Left cardiac atrium (tissue), 4 donors: ENCODE data around the gene ACER1. TPM values are rescaled to one million over a fixed set of nuclear protein-coding genes. Genes with fewer than 3 reads are reported as not detected.

Source experiments
- ATAC-seq, 2 donors: fragments of 200-7000 bp; cut with Tn5 transposase; one replicate each; pipeline ENCODE4 v1.9.1; 2020; ENCODE audit warnings: mild to moderate bottlenecking in 2 of 2, moderate library complexity in 2 of 2
- DNase-seq: peaks from one replicate; pipeline ENCODE4 v3.0.0-alpha.2; 2020
- intact Hi-C, 2 donors: fragments of 100-400 bp; cut with DNase I; formaldehyde crosslinking; loops; one replicate each; pipeline versions ENCODE4 v1.14.1 to v1.15.1; 2022 to 2023
- total RNA-seq, 2 donors: library from RNA; stranded (reverse); fragmentation: NEBNext Ultra II Directional; extraction: Animal tissue kit (Norgen Biotek cat#: 25700); gene quantifications; one replicate each; pipeline ENCODE4 v1.2.1, GENCODE V29; 2021
- donor health status: DM: no; HTN: yes; CAD: no.
- donor health status: DM: no; HTN: yes; CAD: no; lungs with severe emphysema.
- donor health status: DM: yes; HTN: yes; CAD: no.
- donor health status: Dilated cardiomyopathy.

The ACER1 gene
- total RNA-seq, 2 donors from 2014 or later, result not detected

DNA sequence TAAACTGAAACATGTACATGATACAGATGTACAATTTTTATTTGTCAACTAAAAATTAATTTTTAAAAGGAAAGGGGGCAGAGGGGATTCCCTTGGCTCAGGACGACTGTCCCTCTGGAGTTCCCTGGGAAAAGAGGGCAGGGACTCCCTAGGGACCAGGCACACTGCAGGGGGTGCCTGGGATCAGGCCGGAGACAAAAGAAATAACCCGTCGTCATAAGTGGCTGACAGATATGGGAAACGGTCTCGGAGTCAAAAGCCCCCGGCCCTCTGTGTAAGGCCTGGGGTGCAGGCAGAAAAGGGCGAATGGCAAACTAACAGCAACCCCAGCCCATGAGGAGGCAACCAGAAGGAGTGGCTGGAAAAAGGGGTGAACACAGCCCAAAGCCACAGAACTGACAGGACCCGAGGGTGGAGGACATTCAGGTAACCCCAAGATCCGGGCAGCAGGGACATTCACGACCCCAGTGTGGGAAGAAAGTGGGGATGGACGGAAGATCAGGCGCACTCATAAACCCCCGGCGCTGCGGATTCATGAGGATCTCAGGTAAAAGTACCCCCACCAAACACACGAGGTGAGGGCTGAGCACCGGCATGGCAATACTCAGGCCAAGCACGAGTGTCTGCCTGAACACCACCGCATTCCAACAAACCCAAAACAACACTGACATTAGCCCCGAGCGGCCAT, 60.4 kb downstream of the ACER1 start:
- no peak for DNase-seq
- intact Hi-C loops, result loop anchor here (5.0 to 10.0 kb wide), 3 partner anchors 36 to 208 kb away; no protein-coding TSS in a partner anchor
- ATAC-seq, result no peak

DNA sequence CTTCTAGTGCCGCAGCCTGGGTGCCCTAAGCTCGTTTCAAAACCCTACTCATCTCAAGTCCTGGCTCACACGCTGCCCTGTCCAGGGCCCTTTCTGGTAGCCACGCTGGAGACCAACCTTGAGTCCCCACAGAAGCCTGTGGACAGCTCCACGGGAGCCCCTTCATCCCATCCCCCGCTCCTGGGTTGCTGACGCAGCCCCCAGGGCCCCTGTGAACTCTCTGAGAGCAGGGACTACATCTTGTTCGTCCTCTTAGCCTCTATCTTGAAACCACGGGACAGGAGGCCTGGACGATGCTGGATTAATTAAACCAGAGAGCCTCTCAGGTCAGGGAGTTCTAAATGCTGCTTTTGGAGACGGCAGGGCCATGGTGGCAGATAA, 61.0 kb downstream of the ACER1 start:
- ATAC-seq, result peak; percentile 1 to 5
- DNase-seq, result no peak
- intact Hi-C loops, result loop anchor here (5.0 to 10.0 kb wide), 3 partner anchors 35 to 208 kb away; no protein-coding TSS in a partner anchor

DNA sequence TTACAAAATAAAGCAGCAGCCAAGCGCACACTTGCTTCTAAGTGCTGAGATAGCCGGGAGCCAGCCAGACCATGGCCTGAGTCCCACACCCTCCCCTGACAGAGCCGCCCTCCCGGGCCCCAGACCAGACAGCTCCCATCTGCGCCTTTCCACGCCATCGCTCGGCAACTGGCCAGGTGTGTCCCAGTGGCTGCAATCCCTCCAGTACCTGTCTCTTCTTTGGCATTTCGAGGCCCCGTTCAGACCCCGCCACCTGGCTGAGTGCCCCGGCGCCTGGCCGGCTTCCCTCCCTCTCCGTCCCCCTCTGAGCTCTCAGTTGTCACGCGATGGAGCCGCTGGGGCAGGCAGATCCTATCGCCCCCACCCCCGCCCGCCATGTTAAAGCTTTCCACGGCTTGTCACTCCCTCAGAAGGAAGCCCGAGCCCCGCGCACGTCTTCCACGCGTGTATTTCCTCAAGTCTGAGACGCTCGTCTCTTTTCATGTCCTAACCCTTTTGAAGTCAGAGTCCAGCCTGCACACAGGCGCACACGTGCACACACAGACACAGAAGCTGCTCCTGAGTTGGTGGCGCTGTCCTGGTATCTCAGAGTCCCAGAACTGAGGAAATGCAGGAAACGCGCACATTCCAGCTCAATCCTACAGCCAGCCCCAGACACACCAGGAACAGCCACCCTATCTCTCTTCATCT, 61.5 kb downstream of the ACER1 start:
- intact Hi-C loops, result loop anchor here (5.0 to 10.0 kb wide), 3 partner anchors 35 to 207 kb away; no protein-coding TSS in a partner anchor
- ATAC-seq (peak; percentile 79 to 86), DNase-seq (peak; percentile 94)

DNA sequence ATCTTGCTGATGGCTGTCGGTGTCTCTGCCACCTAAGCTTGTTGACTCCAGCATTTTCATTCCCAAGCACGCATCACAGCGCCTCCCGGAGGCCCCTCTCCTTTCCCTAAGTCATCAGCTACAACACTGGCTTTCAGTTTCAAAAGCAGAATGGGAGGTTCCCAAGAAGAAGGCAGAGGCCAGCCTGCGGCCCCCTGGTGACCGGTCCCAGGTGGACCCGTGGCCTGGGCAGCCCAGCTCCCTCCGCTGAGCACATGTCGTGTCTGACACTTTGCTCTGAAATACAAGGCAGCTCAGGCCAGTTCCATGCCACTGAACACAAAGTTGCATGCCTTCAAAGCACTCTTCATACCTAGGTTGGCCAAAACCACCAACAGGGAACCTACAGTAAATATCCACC, 62.2 kb downstream of the ACER1 start:
- intact Hi-C loops, result loop anchor here (5.0 to 10.0 kb wide), 3 partner anchors 34 to 206 kb away; no protein-coding TSS in a partner anchor
- DNase-seq, result no peak
- ATAC-seq, result peak; percentile 2 to 4

DNA sequence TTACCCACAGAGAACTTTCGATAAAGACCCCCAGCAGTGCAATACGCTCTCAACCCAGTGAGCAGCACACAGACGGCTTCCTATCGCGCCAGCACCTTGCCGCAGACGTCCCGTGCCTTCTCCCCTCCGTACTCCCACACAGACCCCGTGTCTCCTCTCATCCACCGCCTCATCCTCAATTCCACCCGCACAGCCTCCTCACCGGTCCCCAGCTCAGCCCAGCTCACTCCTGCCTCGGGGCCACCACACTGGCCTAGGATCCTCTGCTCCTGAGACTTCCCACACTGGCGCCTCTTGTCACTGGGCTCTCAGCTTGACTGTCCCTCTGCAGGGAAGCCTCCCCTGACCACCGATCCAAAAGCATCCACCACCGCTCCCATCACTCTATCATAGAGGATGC, 62.6 kb downstream of the ACER1 start:
- DNase-seq (no peak), ATAC-seq (no peak)
- intact Hi-C loops, result loop anchor here (5.0 to 10.0 kb wide), 3 partner anchors 34 to 206 kb away; no protein-coding TSS in a partner anchor

DNA sequence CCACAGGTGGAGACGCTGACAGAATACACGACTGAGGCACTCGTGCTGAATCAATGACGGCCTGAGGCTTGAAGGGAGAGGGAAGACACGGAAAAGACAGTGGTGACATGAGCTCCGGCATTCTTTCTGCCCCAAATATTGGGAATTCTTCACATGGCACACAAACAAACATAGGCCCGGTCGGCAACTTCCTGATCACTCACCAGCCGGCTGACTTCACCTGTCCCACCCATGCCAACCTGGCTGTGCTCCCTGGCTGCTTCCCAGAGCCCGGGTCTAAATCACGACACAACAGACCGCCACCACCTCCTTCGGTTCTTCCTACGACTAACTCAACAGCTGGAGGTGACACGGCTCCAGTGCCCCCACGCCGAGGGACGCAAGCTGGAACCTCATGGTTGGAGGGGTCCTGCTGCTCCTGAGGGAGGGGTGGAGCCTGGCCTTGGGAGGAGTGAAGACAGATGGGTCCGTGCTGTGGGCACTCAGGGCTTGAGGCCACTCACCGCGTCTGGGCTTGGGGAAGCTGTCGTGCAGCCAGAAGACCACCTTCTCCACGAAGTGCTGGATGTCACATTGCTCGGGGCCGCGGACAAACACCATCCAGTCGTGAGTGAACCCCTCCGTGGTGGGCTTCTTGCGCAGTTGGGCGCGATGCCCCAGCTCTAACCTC, 63.2 kb downstream of the ACER1 start:
- intact Hi-C loops, result loop anchor here (5.0 to 10.0 kb wide), 3 partner anchors 33 to 205 kb away; no protein-coding TSS in a partner anchor

DNA sequence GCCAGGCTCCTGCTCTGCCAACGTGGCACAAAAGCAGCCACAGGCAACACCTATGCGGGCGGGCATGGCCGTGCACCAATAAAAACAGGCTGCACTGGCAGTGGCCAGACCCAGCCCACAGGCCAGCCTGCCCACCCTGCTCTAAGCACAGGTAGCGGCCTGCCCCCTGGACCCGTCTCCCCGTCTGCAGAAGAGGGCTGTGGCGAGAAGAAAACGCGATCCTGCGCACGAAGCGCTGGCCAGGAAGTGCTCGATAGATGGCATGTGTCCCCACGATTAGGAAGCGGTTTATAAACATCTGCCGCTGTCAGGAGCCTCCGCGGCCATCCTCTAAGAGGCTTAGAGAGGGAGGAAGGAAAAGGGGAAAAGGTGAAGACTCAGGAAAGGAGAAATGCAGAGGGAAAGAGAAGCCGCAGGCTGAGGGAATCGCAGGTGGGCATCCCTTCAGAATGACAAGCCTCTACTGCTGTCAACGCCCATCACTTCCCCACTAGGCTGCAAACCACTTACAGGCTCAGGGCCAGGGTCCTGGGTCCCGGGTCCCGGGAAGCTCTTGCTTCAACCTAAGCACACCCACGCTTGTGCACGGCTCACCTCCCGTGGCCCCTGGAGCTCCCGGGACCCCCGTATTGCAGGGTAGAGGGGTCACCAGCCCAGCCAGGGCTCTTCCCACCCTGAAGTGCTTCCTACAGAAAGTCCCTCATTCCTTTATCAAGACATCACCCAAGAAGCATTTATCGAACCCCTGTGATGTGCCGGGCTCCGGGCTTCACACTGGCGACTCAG, 64.1 kb downstream of the ACER1 start:
- DNase-seq (no peak), ATAC-seq (no peak)
- intact Hi-C loops, result no loop called here

More for the DNA sequence above, 63.2 kb downstream of the ACER1 start:
- DNase-seq, result no peak
- ATAC-seq, result no peak

DNA sequence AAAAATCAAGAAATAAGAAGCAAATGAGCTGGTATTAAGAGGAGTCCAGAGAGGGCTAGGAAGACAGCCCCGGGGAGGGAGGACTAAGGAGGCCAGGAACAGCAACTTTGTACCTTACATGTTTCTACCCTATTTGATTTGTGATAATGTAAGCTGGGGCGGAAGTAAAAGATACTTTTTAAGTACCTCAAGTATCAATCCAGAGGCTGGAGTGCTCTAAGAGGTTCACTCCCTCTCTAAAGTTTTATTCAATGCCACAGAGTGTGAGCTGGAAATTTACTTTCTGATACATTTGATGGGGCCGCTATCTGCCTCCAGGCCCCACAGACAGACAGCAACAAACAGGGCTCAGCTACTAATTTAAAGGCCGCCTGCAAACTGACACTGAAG, 65.0 kb downstream of the ACER1 start:
- intact Hi-C loops, result no loop called here
- ATAC-seq (no peak), DNase-seq (no peak)

DNA sequence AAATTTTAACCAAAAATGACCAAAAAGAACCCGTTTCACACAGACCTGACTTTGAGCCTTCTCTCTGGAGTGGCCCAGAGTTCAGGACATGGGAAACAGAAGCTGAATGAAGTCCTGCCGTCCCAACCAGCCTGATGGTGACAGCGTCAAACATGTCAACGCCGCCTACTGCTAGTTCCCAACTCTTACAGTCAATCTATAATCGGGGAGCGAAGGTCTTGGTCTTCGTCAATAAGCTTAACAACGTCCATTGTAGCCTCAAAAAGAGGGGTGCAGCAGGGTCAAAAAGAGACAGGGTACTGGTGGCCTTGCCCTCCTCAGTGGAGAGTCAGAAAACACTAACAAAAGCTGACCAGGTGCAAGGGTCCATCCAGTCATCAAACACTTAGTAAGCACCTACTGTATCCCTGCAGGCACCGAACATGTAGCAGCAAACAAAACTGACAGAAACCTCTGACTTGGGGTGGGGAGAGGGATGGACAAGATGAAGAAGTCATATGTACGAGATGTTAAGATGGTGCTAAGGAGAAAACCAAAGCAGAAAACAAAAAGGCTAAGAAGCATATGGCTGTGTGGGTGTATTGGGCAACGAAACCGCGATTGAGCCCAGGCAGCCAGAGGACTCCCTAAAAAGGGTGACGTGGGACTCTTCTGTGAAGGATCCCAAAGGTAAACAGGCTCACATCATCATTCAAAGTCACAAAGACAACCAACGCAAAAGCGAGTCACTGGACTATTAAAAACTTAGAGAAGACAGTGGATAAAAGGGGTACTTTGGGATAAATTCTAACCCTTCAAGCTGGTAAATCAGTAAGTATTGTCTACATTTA, 65.6 kb downstream of the ACER1 start:
- DNase-seq (no peak), ATAC-seq (no peak)
- intact Hi-C loops, result no loop called here

DNA sequence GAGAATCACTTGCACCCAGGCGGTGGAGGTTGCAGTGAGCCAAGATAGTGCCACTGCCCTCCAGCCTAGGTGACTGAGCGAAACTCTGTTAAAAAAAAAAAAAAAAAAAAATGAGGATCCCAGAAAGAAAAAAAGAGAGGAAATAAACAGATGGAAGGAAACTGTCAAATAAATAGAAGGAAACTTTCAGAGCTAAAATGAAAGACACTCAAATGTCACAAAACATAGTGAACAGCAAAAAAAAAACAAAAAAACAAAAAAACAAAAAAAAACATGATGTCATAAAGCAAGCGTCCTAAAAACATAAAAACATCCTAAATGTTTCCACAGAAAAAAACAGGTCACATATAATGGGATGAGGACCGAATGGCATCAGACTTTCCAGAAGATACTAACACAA, 68.6 kb downstream of the ACER1 start:
- no peak for ATAC-seq
- no peak for DNase-seq
- intact Hi-C loops, result no loop called here

DNA sequence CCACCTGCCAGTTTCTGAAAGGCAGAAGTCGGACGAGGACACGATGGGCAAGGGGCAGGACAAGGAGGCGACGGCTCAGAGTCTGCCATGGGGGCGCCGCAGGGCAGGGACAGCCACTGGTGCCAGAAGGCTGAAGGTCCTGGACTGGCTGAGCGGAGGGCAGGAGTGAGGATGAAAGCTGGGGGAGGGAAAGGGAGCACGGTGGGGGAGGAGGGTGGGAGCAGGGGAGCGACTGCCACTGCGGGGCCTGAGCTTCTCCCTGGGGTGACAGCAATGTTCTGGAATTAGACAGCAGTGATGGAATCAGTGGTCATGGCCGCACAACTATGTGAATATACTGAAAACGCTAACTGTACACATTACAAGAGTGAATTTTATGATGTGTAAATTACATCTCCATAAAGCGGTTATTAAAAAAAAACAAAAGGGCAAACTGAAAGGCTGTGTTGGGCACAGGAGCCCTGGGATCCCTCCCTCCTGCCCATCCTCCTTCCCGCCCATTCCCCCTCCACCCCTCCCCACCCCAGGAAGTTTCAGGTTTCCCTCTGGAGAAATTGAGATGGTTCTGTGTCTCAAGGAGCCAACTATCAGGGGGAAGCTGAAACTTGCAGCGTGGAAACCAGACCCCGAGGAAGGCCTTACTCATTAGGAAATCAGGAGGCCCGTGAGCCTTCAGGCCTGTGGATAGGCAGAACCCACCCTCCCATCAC, 69.5 kb downstream of the ACER1 start:
- ATAC-seq (no peak), DNase-seq (no peak)
- intact Hi-C loops, result no loop called here

DNA sequence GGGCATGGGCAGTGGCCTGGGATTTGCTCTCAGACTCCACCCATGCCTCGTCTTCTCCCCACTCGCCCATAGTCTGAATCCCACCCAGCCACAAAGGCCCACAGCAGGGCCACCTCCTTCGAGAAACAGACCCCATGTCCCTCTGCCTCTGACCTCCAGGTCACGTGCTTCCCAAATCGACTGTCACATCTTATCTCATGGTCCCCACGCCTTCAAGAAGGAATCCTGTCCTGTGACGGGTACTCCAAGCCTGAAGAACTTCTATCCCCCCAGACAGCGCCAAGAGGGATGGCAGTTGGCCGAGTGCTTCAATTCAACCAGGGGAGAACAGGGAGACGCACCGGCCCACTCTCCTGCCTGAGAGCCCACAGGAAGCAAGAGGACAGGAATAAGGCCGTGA, 70.1 kb downstream of the ACER1 start:
- ATAC-seq (no peak), DNase-seq (no peak)
- intact Hi-C loops, result no loop called here

DNA sequence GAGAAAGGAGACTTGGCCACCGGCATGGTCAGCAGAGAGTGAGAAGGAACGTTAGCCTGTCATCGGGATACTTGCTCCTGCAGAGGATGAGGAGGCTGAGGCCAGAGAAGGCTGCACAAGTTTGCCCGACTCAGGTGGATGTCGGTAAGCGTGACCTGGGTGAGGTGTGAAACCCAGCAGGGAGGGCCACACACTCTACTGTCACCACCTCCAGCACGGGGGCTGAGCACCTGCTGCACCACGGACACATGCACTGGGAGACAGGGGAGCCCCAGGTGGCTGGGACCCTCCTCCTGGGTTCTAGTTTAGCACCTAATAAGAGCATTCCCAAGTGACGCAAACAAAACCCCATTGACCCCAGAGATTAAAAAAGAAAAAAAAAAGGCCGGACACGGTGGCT, 70.9 kb downstream of the ACER1 start:
- DNase-seq, result no peak

DNA sequence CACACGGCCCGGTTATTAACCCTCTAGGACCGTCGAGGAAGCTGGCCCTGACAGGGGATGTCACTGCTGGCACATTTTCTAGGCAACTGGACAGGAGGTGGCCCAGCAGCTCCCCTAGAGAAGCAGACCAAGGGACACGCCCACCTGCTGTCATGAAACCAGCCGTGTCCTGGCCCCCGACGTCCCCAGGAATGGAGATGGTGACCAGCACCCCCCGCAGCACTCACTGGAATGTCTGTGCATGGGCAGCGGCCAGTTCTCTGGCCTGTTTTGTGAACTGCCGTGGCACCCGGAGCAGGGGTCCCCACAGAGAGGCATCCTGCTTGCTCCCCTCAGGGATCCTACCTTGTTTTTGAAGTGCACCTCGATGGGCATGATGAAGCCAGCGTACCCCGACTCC, 71.5 kb downstream of the ACER1 start:
- intact Hi-C loops, result no loop called here
- ATAC-seq (no peak), DNase-seq (no peak)

More for the DNA sequence above, 70.9 kb downstream of the ACER1 start:
- intact Hi-C loops, result no loop called here
- no peak for ATAC-seq

DNA sequence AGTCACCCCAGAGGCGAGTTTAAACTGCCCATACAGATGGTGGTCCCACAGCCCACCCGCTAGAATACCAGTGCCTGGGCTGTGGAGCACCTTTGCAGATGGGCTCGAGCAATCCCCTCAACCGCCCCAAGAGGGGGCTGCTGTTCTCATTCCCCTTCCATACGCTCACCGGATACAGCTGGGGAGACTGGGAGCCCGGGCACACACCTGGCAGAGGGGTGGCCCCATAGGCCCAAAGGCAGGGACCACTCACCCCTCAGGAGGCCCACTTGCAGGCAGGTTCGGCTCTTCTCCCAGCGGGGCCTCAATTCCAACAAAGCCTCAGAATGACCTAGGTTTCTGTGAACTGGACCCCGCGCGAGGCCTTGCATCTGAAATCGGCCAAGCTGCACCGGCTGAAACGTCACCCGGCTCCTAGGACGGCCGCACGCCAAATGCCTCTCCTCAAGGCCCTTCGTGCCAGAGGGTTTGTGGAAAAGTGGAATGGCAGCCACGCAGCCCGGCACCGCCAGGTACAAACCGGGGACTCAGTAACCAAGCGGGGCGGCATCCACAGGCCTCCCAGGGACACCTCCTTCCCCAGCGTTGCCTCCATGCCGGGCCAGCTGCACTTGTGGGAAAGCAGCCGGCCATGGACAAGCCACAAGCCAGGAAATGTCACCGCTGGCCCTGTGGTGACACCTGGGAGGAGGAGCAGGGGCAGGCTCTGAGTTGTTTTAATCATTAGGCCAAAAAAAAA, 72.3 kb downstream of the ACER1 start:
- DNase-seq (no peak), ATAC-seq (peak; percentile 46 to 67)
- intact Hi-C loops, result no loop called here

DNA sequence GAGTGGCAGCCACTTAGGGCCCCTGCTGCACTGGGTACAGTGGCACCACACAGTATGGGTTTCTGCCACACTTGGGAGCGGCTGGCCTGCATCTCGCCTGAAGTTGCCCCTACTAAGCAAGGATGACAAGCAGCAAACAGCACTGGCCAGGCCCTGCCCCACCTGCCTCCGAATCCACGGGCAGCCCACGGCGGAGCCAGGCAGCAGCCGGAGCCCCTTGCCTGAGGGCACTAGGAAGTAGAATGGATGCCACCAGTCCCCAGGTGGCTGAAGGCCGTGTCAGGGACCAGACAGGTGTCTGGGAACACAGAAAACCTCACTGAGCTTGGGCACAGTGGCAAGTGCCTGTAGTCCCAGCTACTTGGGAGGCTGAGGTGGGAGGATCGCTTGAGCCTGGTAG, 73.0 kb downstream of the ACER1 start:
- intact Hi-C loops, result no loop called here
- no peak for DNase-seq
- no peak for ATAC-seq

DNA sequence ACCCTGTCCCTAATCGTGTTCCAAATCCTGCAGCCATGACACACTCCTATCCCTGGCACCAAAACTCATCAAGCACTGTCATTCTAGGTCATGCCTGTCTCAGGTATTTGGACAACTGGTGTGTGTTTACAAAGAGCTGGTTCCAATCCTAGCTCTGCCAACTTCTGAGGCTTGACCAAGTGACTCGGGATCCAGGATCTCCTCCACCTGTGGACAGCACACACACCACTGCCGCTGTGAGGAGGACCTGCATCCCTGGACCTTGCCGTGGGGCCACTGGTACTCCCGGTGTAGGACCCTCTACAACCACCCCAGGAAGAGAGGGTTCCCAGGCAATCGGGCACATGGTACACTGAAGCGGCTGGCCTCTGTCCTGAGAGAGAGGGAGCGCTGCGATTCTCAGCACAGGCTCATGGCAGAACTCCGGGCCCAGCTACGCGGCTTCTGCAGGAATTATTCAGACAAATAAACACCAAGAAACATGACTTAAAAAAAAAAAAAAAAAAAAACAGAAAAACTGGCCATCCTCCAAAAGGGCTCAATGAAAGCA, 74.0 kb downstream of the ACER1 start:
- DNase-seq, result no peak
- peak in 1 of 2 donors; percentile 21 for ATAC-seq
- intact Hi-C loops, result no loop called here
